Panc1 (cell line): ENCODE results near the gene PPOX. TPM values are rescaled to one million over a fixed set of nuclear protein-coding genes. Genes with fewer than 3 reads are reported as not detected.

Experiments
- ATAC-seq: fragments of 200-7000 bp; cut with Tn5 transposase; 2 replicates; pipeline ENCODE4 v1.9.1; 2020; ENCODE audit warnings: mild to moderate bottlenecking, moderate library complexity
- BruUV-seq: library from RNA; stranded (reverse); fragments of 400-500 nt; replicated peaks from 2 replicates; lab custom pipeline; 2021; lab: Mats Ljungman, UMichigan
- CTCF ChIA-PET: fragments of 300-600 bp; sonication (Branson Sonifier 250); formaldehyde crosslinking; loops from one replicate; lab custom pipeline; 2022; ENCODE audit warnings: antibody characterized with exemption; lab: Charles Lee
- POLR2A ChIA-PET: fragments of 300-600 bp; sonication (Branson Sonifier 250); formaldehyde crosslinking; loops from one replicate; lab custom pipeline; 2022; ENCODE audit warnings: antibody characterized with exemption; lab: Charles Lee
- DNase-seq: peaks from one replicate; pipeline ENCODE4 v3.0.0-alpha.2; 2010; ENCODE audit warnings: low read depth, low spot score
- H3K27ac ChIP-seq: 2 replicates; pipeline ENCODE4 v1.5.1; 2011; ENCODE audit warnings: mild to moderate bottlenecking, low read length, inconsistent platforms
- H3K27me3 ChIP-seq: fragments of 200-500 bp; sonication (Bioruptor generic); 2 replicates; pipeline ENCODE4 v1.6.0; 2014; ENCODE audit warnings: low read length, inconsistent platforms; ENCODE audit not compliant: control insufficient read depth, insufficient read depth
- H3K36me3 ChIP-seq: fragments of 200-500 bp; sonication (Bioruptor generic); 2 replicates; pipeline ENCODE4 v1.5.1; 2014; ENCODE audit warnings: inconsistent platforms, mild to moderate bottlenecking, low read length, moderate library complexity; ENCODE audit not compliant: control insufficient read depth, insufficient read depth
- H3K4me1 ChIP-seq: 2 replicates; pipeline ENCODE4 v1.5.1; 2011; ENCODE audit warnings: inconsistent platforms, mild to moderate bottlenecking, low read length, moderate library complexity; ENCODE audit not compliant: control insufficient read depth, insufficient read depth
- H3K4me3 ChIP-seq, 2 experiments: 2 replicates each; pipeline ENCODE4 v1.5.1; 2011 to 2012; ENCODE audit warnings: low read depth in 2 of 2, low read length in 2 of 2, mild to moderate bottlenecking in 2 of 2, inconsistent platforms in 1 of 2, moderate library complexity in 1 of 2
- H3K9me3 ChIP-seq: fragments of 200-500 bp; sonication (Bioruptor generic); 2 replicates; pipeline ENCODE4 v1.5.1; 2014; ENCODE audit warnings: low read depth, mild to moderate bottlenecking, inconsistent platforms, low read length, moderate library complexity; ENCODE audit not compliant: control insufficient read depth, insufficient read depth
- CTCF ChIP-seq: fragments of 450-650 bp; IDR thresholded peaks from 2 replicates; pipeline ENCODE4 v1.5.1; 2017; ENCODE audit warnings: mild to moderate bottlenecking
- POLR2AphosphoS5 ChIP-seq: IDR thresholded peaks from 2 replicates; pipeline ENCODE4 v1.6.1; 2012; ENCODE audit warnings: mild to moderate bottlenecking, low read depth, low read length, moderate library complexity
- REST ChIP-seq, 2 experiments: IDR thresholded peaks; 2 replicates each; pipeline ENCODE4 v1.6.1; 2011 to 2012; ENCODE audit warnings: low read depth in 2 of 2, control low read depth in 1 of 2, low read length in 1 of 2, mild to moderate bottlenecking in 1 of 2, moderate library complexity in 1 of 2; ENCODE audit not compliant: insufficient read depth in 1 of 2
- SIN3A ChIP-seq: IDR thresholded peaks from 2 replicates; pipeline ENCODE4 v1.6.1; 2012; ENCODE audit warnings: low read depth, mild to moderate bottlenecking, low read length, moderate library complexity, borderline replicate concordance; ENCODE audit not compliant: insufficient read depth
- TCF7L2 ChIP-seq: IDR thresholded peaks from 2 replicates; pipeline ENCODE4 v1.6.1; 2011; ENCODE audit warnings: mild to moderate bottlenecking, low read depth, low read length, inconsistent platforms
- in situ Hi-C: cut with HindIII; loops from 2 replicates; pipeline ENCODE4 v1.10.0; 2016; ENCODE audit warnings: low sequenced_read_pairs, low pct_unique_long_range_greater_than_20kb
- intact Hi-C: fragments of 100-400 bp; cut with micrococcal nuclease; formaldehyde crosslinking; loops from one replicate; pipeline ENCODE4 v1.10.0; 2022; ENCODE audit not compliant: unreplicated experiment
- total RNA-seq: library from RNA; stranded (reverse); gene quantifications from one replicate; pipeline ENCODE4 v1.2.1, GENCODE V29; 2021; ENCODE audit not compliant: unreplicated experiment

PPOX gene
- total RNA-seq, 1 experiment from 2014 or later = 20.6 TPM

GRCh38 chr1:161137881-161138280 lies 28.3 kb upstream of the PPOX start:
- no peaks in the 10 kb centered on the region for H3K27me3 ChIP-seq
- intact Hi-C loops = no loop called here
- DNase-seq (no peak), ATAC-seq (no peak)
- no peak for TF ChIP-seq REST (IDR thresholded peaks at IDR 0.05; ENCODE audit: insufficient read depth in 1 of 2, low read depth in 2 of 2, low read length in 1 of 2)
- no peak for TF ChIP-seq SIN3A
- TF ChIP-seq POLR2AphosphoS5 = no peak
- no peak for TF ChIP-seq CTCF
- TF ChIP-seq TCF7L2 = no peak
- H3K36me3 ChIP-seq = no peaks in the 10 kb centered on the region; the same call in 1 of the 2 replicates
- CTCF ChIA-PET = no interaction called here
- H3K4me1 ChIP-seq = no peaks in the 10 kb centered on the region
- no peak overlapping the region for H3K4me3 ChIP-seq
- no peak overlapping the region for H3K27ac ChIP-seq
- in situ Hi-C loops = no loop called here
- no peaks in the 10 kb centered on the region for H3K9me3 ChIP-seq
- no TSS peak for BruUV-seq
- POLR2A ChIA-PET = interaction anchor here (0.9 kb wide), 1 partner anchor 21 kb away, joined by 7 read pairs; the partner anchor contains the start of genes NIT1 and PFDN2

GRCh38 chr1:161138431-161138830 lies 27.8 kb upstream of the PPOX start:
- no peak overlapping the region for H3K4me3 ChIP-seq
- intact Hi-C loops (no loop called here), in situ Hi-C loops (no loop called here)
- POLR2A ChIA-PET = interaction anchor here (0.9 kb wide), 1 partner anchor 21 kb away, joined by 7 read pairs; the partner anchor contains the start of genes NIT1 and PFDN2
- BruUV-seq = no TSS peak
- H3K27ac ChIP-seq = no peak overlapping the region
- H3K27me3 ChIP-seq = no peaks in the 10 kb centered on the region
- no peaks in the 10 kb centered on the region for H3K4me1 ChIP-seq
- H3K9me3 ChIP-seq = no peaks in the 10 kb centered on the region
- TF ChIP-seq TCF7L2 (no peak), POLR2AphosphoS5 (no peak)
- DNase-seq (no peak), ATAC-seq (no peak)
- CTCF ChIA-PET = no interaction called here
- no peaks in the 10 kb centered on the region; the same call in 1 of the 2 replicates for H3K36me3 ChIP-seq

GRCh38 chr1:161139766-161140165 lies 26.5 kb upstream of the PPOX start:
- CTCF ChIA-PET = interaction anchor here (0.6 kb wide), 1 partner anchor 146 kb away, joined by 15 read pairs; no protein-coding TSS in a partner anchor

More at GRCh38 chr1:161139766-161140165, 26.5 kb upstream of the PPOX start:
- ATAC-seq (peak; percentile 80; the same call in 1 of the 2 replicates), DNase-seq (no peak)
- Histone ChIP-seq H3K4me1 (no peaks in the 10 kb centered on the region), H3K27me3 (no peaks in the 10 kb centered on the region), H3K36me3 (no peaks in the 10 kb centered on the region), H3K27ac (no peak overlapping the region), H3K4me3 (no peak overlapping the region), H3K9me3 (no peaks in the 10 kb centered on the region)
- BruUV-seq = no TSS peak
- in situ Hi-C loops (no loop called here), intact Hi-C loops (no loop called here)
- POLR2A ChIA-PET = interaction anchor here (0.7 kb wide), 1 partner anchor 18 kb away, joined by 3 read pairs; no protein-coding TSS in a partner anchor
- TF ChIP-seq SIN3A = no peak
- TF ChIP-seq POLR2AphosphoS5 = no peak
- TF ChIP-seq REST (IDR thresholded peaks at IDR 0.05; ENCODE audit: insufficient read depth in 1 of 2, low read depth in 2 of 2, low read length in 1 of 2) = no peak
- TF ChIP-seq TCF7L2 = no peak
- no peak; the same call in 1 of the 2 replicates for TF ChIP-seq CTCF
